Measurements from ENCODE around the gene PTPRO. TPM values are rescaled to one million over a fixed set of nuclear protein-coding genes. Genes with fewer than 3 reads are reported as not detected.

Gene PTPRO
- total RNA-seq, 1 experiment from 2014 or later, result 0.52 TPM

DNA sequence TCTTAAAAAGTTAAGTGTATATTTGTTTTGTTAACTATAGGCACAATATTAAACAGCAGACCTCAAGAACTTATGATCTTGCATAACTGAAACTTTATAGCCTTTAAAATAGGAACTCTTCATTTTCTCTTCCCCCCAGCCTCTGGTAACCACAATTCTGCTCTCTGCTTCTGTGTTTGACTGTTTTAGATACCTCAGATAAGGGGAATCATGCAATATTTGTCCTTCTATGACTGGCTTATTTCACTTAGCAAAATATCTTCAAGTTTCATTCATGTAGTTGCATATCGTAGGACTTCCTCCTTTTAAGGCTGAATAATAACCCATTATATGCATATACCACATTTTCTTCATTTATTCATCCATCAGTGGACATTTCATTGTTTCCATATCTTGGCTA lies 131.3 kb downstream of the PTPRO start:
- H3K36me3 Mint-ChIP-seq (ENCODE audit: insufficient read depth in 1 of 3, low read depth in 3 of 3), result peaks cover 0 to 9% (median 3%) of the 10 kb centered on the region in 3 experiments; a peak in 3 of 7 replicates

More for the DNA sequence above, 131.3 kb downstream of the PTPRO start:
- no peak overlapping the region for H2BK120ac ChIP-seq (ENCODE audit: low read depth, low read length, poor library complexity, severe bottlenecking)
- H3K4ac ChIP-seq (ENCODE audit: low read depth, low read length), result no peak overlapping the region
- no peaks in the 10 kb centered on the region for H3K23me2 ChIP-seq (ENCODE audit: insufficient read length, low read depth, low read length, poor library complexity, severe bottlenecking)
- H4K5ac ChIP-seq (ENCODE audit: insufficient read length, low read depth, low read length), result no peak overlapping the region
- H2AFZ ChIP-seq (ENCODE audit: low read length), result no peak overlapping the region
- H2BK5ac ChIP-seq (ENCODE audit: insufficient read length, low read length), result no peak overlapping the region
- DNase-seq, result no peak
- H3K27me3 ChIP-seq (ENCODE audit: insufficient read depth, low read length), result no peaks in the 10 kb centered on the region
- no peak overlapping the region for H3K14ac ChIP-seq (ENCODE audit: insufficient read depth, low read length)
- no peak overlapping the region for H2AK5ac ChIP-seq (ENCODE audit: insufficient read length, low read length)
- Mint-ChIP-seq H3K4me1 (no peaks in the 10 kb centered on the region), H3K9me3 (peaks cover 14 to 16% of the 10 kb centered on the region in 2 experiments), H3K27me3 (ENCODE audit: low read depth) (no peaks in the 10 kb centered on the region), H3K4me3 (no peak overlapping the region), H3K27ac (no peak overlapping the region)
- no peaks in the 10 kb centered on the region for H3K79me2 ChIP-seq (ENCODE audit: insufficient read depth, low read length)
- H2BK15ac ChIP-seq (ENCODE audit: low read depth, low read length), result no peak overlapping the region
- no CpG with 5 or more reads among the region's 1 CpG for WGBS (ENCODE audit: extremely low coverage, insufficient read length, low lambda C conversion rate)
- no peaks in the 10 kb centered on the region for H4K20me1 ChIP-seq (ENCODE audit: control insufficient read depth, insufficient read depth, insufficient read length)
- H3K79me1 ChIP-seq (ENCODE audit: insufficient read depth, low read depth, low read length, poor library complexity, severe bottlenecking), result no peaks in the 10 kb centered on the region
- H4K8ac ChIP-seq (replicated peaks; ENCODE audit: insufficient read length, low read depth, low read length), result no peak overlapping the region
- no peak for TF ChIP-seq CTCF (conservative IDR thresholded peaks at IDR 0.05)
- H4K91ac ChIP-seq (ENCODE audit: insufficient read length, low read depth, low read length), result no peak overlapping the region
- H3K4me1 ChIP-seq (ENCODE audit: insufficient read depth, low read length), result no peaks in the 10 kb centered on the region
- H3K23ac ChIP-seq (ENCODE audit: insufficient read length, low read depth, low read length), result no peak overlapping the region
- H3K56ac ChIP-seq (ENCODE audit: insufficient read length, low read depth, low read length), result no peak overlapping the region
- H2BK12ac ChIP-seq (ENCODE audit: insufficient read length, low read depth, low read length), result no peak overlapping the region
- no peaks in the 10 kb centered on the region for H3K9me3 ChIP-seq (ENCODE audit: control insufficient read depth, low read depth, low read length)
- H3K9ac ChIP-seq (ENCODE audit: extremely low read depth, insufficient read length, low read length), result no peak overlapping the region
- no peak overlapping the region for H2BK20ac ChIP-seq (ENCODE audit: low read depth, low read length, poor library complexity, severe bottlenecking)
- no peak overlapping the region for H3T11ph ChIP-seq (ENCODE audit: low read length)
- no peak overlapping the region for H3K4me2 ChIP-seq (ENCODE audit: insufficient read depth, insufficient read length, low read length)
- no peak overlapping the region for H3K27ac ChIP-seq (ENCODE audit: insufficient read length, low read depth, low read length)
- no peak overlapping the region for H3K18ac ChIP-seq (ENCODE audit: insufficient read length, low read depth, low read length)

Measured in H9 (cell line).